ENCODE results near the gene GTF3C1.
"Not testable (repeated sequence)": the region's sequence is repeated elsewhere in the genome, so short reads cannot be mapped to it uniquely, and the experiment has no call there.

Gene GTF3C1

GRCh38 chr16:27571433-27572326 lies 22.0 kb upstream of the GTF3C1 start:
- intact Hi-C loops (cut with DNase I), result no loop called here

GRCh38 chr16:27570986-27571385 lies 21.3 kb upstream of the GTF3C1 start:
- not testable (repeated sequence) for DNase-seq

More at GRCh38 chr16:27571433-27572326, 22.0 kb upstream of the GTF3C1 start:
- DNase-seq, result no peak

GRCh38 chr16:27568077-27568476 lies 18.4 kb upstream of the GTF3C1 start:
- intact Hi-C loops (cut with DNase I), result no loop called here
- no peak for DNase-seq

More at GRCh38 chr16:27570986-27571385, 21.3 kb upstream of the GTF3C1 start:
- intact Hi-C loops (cut with DNase I), result not testable (repeated sequence)

- no peak for DNase-seq
- intact Hi-C loops (cut with DNase I), result no loop called here
Observed at GRCh38 chr16:27566417-27566816, 16.7 kb upstream of the GTF3C1 start.

- intact Hi-C loops (cut with DNase I), result no loop called here
- DNase-seq, result no peak
Observed at GRCh38 chr16:27564224-27564623, 14.5 kb upstream of the GTF3C1 start.

- intact Hi-C loops (cut with DNase I), result no loop called here
Observed at GRCh38 chr16:27561216-27561615, 11.5 kb upstream of the GTF3C1 start.

GRCh38 chr16:27558932-27559331 lies 9.2 kb upstream of the GTF3C1 start:
- intact Hi-C loops (cut with DNase I), result no loop called here
- DNase-seq, result no peak

More at GRCh38 chr16:27561216-27561615, 11.5 kb upstream of the GTF3C1 start:
- DNase-seq, result no peak

GRCh38 chr16:27558434-27558833 lies 8.7 kb upstream of the GTF3C1 start:
- no peak for DNase-seq
- intact Hi-C loops (cut with DNase I), result no loop called here

- DNase-seq, result no peak
- intact Hi-C loops (cut with DNase I), result no loop called here
Observed at GRCh38 chr16:27556471-27556870, 6.8 kb upstream of the GTF3C1 start.

GRCh38 chr16:27551036-27551435 lies 1.3 kb upstream of the GTF3C1 start:
- intact Hi-C loops (cut with DNase I), result no loop called here

GRCh38 chr16:27550582-27550920 lies 838 bp upstream of the GTF3C1 start:
- DNase-seq, result no peak
- intact Hi-C loops (cut with DNase I), result no loop called here

More at GRCh38 chr16:27551036-27551435, 1.3 kb upstream of the GTF3C1 start:
- no peak for DNase-seq

GRCh38 chr16:27549464-27549745 lies 308 bp downstream of the GTF3C1 start:
- DNase-seq, result peak in 1 of 42 donors; percentile 40
- intact Hi-C loops (cut with DNase I), result no loop called here

GRCh38 chr16:27547851-27548250 lies 1.9 kb downstream of the GTF3C1 start:
- no peak for DNase-seq
- intact Hi-C loops (cut with DNase I), result no loop called here

- intact Hi-C loops (cut with DNase I), result no loop called here
- DNase-seq, result peak in 38 of 42 donors; percentile 6 to 73 (median 43)
Observed at GRCh38 chr16:27547134-27547533, 2.6 kb downstream of the GTF3C1 start.

- no peak for DNase-seq
- intact Hi-C loops (cut with DNase I), result no loop called here
Observed at GRCh38 chr16:27544671-27545070, 5.0 kb downstream of the GTF3C1 start.

- intact Hi-C loops (cut with DNase I), result no loop called here
Observed at GRCh38 chr16:27543801-27544200, 5.9 kb downstream of the GTF3C1 start.

GRCh38 chr16:27539636-27540035 lies 10.1 kb downstream of the GTF3C1 start:
- intact Hi-C loops (cut with DNase I), result no loop called here
- DNase-seq, result no peak

More at GRCh38 chr16:27543801-27544200, 5.9 kb downstream of the GTF3C1 start:
- DNase-seq, result peak in 16 of 42 donors; percentile 8 to 76 (median 40)

- intact Hi-C loops (cut with DNase I), result no loop called here
- no peak for DNase-seq
Observed at GRCh38 chr16:27539120-27539519, 10.6 kb downstream of the GTF3C1 start.

- intact Hi-C loops (cut with DNase I), result no loop called here
- DNase-seq, result no peak
Observed at GRCh38 chr16:27538528-27538927, 11.2 kb downstream of the GTF3C1 start.

GRCh38 chr16:27534256-27534655 lies 15.5 kb downstream of the GTF3C1 start:
- intact Hi-C loops (cut with DNase I), result no loop called here
- no peak for DNase-seq
